Measurements from ENCODE around the gene PPP6R1.

Gene PPP6R1

GRCh38 chr19:55276720-55277430, 18.1 kb upstream of the PPP6R1 start:
- Histone ChIP-seq H3K36me3 (ENCODE audit: insufficient read depth) (0 out of 2 replicates have a peak, but pooled peaks cover 3% of the 10 kb centered on the region), H4K20me1 (ENCODE audit: insufficient read depth) (no peaks in the 10 kb centered on the region), H3K27ac (no peak overlapping the region), H3K4me3 (IDR thresholded peaks at IDR 0.05; ENCODE audit: insufficient read depth, low read depth, low read length) (no peak overlapping the region), H3K4me2 (no peak overlapping the region), H3K79me2 (ENCODE audit: insufficient read depth, low read depth) (peaks cover 7% of the 10 kb centered on the region; the same call in 1 of the 2 replicates), H3K9ac (no peak overlapping the region), H3K4me1 (ENCODE audit: low read depth, poor library complexity, severe bottlenecking) (peaks cover 24% of the 10 kb centered on the region), H2AFZ (ENCODE audit: low read depth) (no peak overlapping the region), H3K27me3 (ENCODE audit: insufficient read depth, low read depth) (no peaks in the 10 kb centered on the region)
- TF ChIP-seq CTCF (conservative IDR thresholded peaks at IDR 0.05; ENCODE audit: low read depth, low read length): no peak

- H3K4me1 ChIP-seq (ENCODE audit: low read depth, poor library complexity, severe bottlenecking): peaks cover 16% of the 10 kb centered on the region
- no peak overlapping the region for H3K9ac ChIP-seq
- H3K36me3 ChIP-seq (ENCODE audit: insufficient read depth): 0 out of 2 replicates have a peak, but pooled peaks cover 3% of the 10 kb centered on the region
- H4K20me1 ChIP-seq (ENCODE audit: insufficient read depth): no peaks in the 10 kb centered on the region
- H3K4me2 ChIP-seq: no peak overlapping the region
- no peak overlapping the region for H3K4me3 ChIP-seq (IDR thresholded peaks at IDR 0.05; ENCODE audit: insufficient read depth, low read depth, low read length)
- no peaks in the 10 kb centered on the region for H3K27me3 ChIP-seq (ENCODE audit: insufficient read depth, low read depth)
- H3K27ac ChIP-seq: no peak overlapping the region
- no peak for TF ChIP-seq CTCF (conservative IDR thresholded peaks at IDR 0.05; ENCODE audit: low read depth, low read length)
- H3K79me2 ChIP-seq (ENCODE audit: insufficient read depth, low read depth): peaks cover 7% of the 10 kb centered on the region; the same call in 1 of the 2 replicates
- no peak overlapping the region for H2AFZ ChIP-seq (ENCODE audit: low read depth)
Observed at GRCh38 chr19:55275851-55276719, 17.3 kb upstream of the PPP6R1 start.

- Histone ChIP-seq H3K9ac (no peak overlapping the region), H3K79me2 (ENCODE audit: insufficient read depth, low read depth) (peaks cover under 1% of the 10 kb centered on the region; the same call in 1 of the 2 replicates)
- no peak for TF ChIP-seq CTCF (conservative IDR thresholded peaks at IDR 0.05; ENCODE audit: low read depth, low read length)
Observed at GRCh38 chr19:55273978-55274707, 15.3 kb upstream of the PPP6R1 start.

GRCh38 chr19:55272142-55272541, 13.3 kb upstream of the PPP6R1 start:
- no peak for TF ChIP-seq CTCF (conservative IDR thresholded peaks at IDR 0.05; ENCODE audit: low read depth, low read length)
- Histone ChIP-seq H3K27ac (no peak overlapping the region), H3K27me3 (ENCODE audit: insufficient read depth, low read depth) (no peaks in the 10 kb centered on the region), H3K9ac (no peak overlapping the region), H3K36me3 (ENCODE audit: insufficient read depth) (no peaks in the 10 kb centered on the region), H3K79me2 (ENCODE audit: insufficient read depth, low read depth) (no peaks in the 10 kb centered on the region; the same call in 1 of the 2 replicates), H2AFZ (ENCODE audit: low read depth) (no peak overlapping the region), H3K4me1 (ENCODE audit: low read depth, poor library complexity, severe bottlenecking) (peaks cover 7% of the 10 kb centered on the region), H3K4me3 (IDR thresholded peaks at IDR 0.05; ENCODE audit: insufficient read depth, low read depth, low read length) (no peak overlapping the region), H3K4me2 (no peak overlapping the region), H4K20me1 (ENCODE audit: insufficient read depth) (no peaks in the 10 kb centered on the region)

More at GRCh38 chr19:55273978-55274707, 15.3 kb upstream of the PPP6R1 start:
- Histone ChIP-seq H3K4me3 (IDR thresholded peaks at IDR 0.05; ENCODE audit: insufficient read depth, low read depth, low read length) (no peak overlapping the region), H2AFZ (ENCODE audit: low read depth) (no peak overlapping the region), H3K4me2 (no peak overlapping the region), H3K27me3 (ENCODE audit: insufficient read depth, low read depth) (no peaks in the 10 kb centered on the region), H4K20me1 (ENCODE audit: insufficient read depth) (no peaks in the 10 kb centered on the region), H3K4me1 (ENCODE audit: low read depth, poor library complexity, severe bottlenecking) (peaks cover 7% of the 10 kb centered on the region), H3K36me3 (ENCODE audit: insufficient read depth) (0 out of 2 replicates have a peak, but pooled peaks cover 3% of the 10 kb centered on the region), H3K27ac (no peak overlapping the region)

All from KMS-11 (cell line).